DOHH2 (cell line): ENCODE results near the gene LILRB5.

Experiments
- H3F3A ChIP-seq: fragments of 200-600 bp; sonication (generic), shearing (Covaris generic); 2 replicates; pipeline ENCODE4 v1.6.0; 2016; ENCODE audit warnings: antibody characterized with exemption, mild to moderate bottlenecking; ENCODE audit not compliant: control insufficient read depth, insufficient read depth
- H3K27ac ChIP-seq: fragments of 200-600 bp; sonication (generic); 2 replicates; pipeline ENCODE4 v1.5.1; 2014; ENCODE audit warnings: low read depth, mild to moderate bottlenecking, low read length, moderate library complexity
- H3K27me3 ChIP-seq: fragments of 200-600 bp; sonication (generic); 2 replicates; pipeline ENCODE4 v1.6.1; 2014; ENCODE audit warnings: mild to moderate bottlenecking, low read length, mixed read lengths; ENCODE audit not compliant: control insufficient read depth
- H3K36me3 ChIP-seq: fragments of 200-600 bp; sonication (generic); 2 replicates; pipeline ENCODE4 v1.6.1; 2014; ENCODE audit warnings: mild to moderate bottlenecking, low read length, moderate library complexity, mixed read lengths; ENCODE audit not compliant: control insufficient read depth
- H3K4me1 ChIP-seq: fragments of 200-600 bp; sonication (generic); 2 replicates; pipeline ENCODE4 v1.6.1; 2014; ENCODE audit warnings: mild to moderate bottlenecking, low read length, mixed read lengths; ENCODE audit not compliant: control insufficient read depth
- H3K4me2 ChIP-seq: fragments of 200-600 bp; sonication (generic); 2 replicates; pipeline ENCODE4 v1.6.0; 2014; ENCODE audit warnings: mild to moderate bottlenecking, low read length, moderate library complexity
- H3K4me3 ChIP-seq: fragments of 200-600 bp; sonication (generic); 2 replicates; pipeline ENCODE4 v1.5.1; 2014; ENCODE audit warnings: mild to moderate bottlenecking, low read length, mixed read lengths
- H3K79me2 ChIP-seq: fragments of 200-600 bp; sonication (generic); 2 replicates; pipeline ENCODE4 v1.6.1; 2014; ENCODE audit warnings: mild to moderate bottlenecking, low read length, mixed read lengths; ENCODE audit not compliant: control insufficient read depth
- H3K9me2 ChIP-seq: fragments of 200-600 bp; sonication (generic); replicated peaks from 2 replicates; pipeline ENCODE4 v1.6.1; 2014; ENCODE audit warnings: mild to moderate bottlenecking, low read length, mixed read lengths; ENCODE audit not compliant: control insufficient read depth
- H3K9me3 ChIP-seq: fragments of 200-600 bp; sonication (generic); 2 replicates; pipeline ENCODE4 v1.6.1; 2014; ENCODE audit warnings: antibody characterized with exemption, low read length, mixed read lengths; ENCODE audit not compliant: control insufficient read depth, insufficient read depth
- H4K20me1 ChIP-seq: fragments of 200-600 bp; sonication (generic); 2 replicates; pipeline ENCODE4 v1.6.0; 2014; ENCODE audit warnings: low read depth, mild to moderate bottlenecking, antibody characterized with exemption, low read length, moderate library complexity; ENCODE audit not compliant: control insufficient read depth, insufficient read depth
- EZH2phosphoT487 ChIP-seq: fragments of 200-600 bp; sonication (generic); IDR thresholded peaks from 2 replicates; pipeline ENCODE4 v1.6.1; 2017; ENCODE audit warnings: borderline replicate concordance, mild to moderate bottlenecking, antibody characterized with exemption, low read length, moderate library complexity, mixed read lengths
- TF ChIP-seq, protein P1 (sequence below): fragments of 200-600 bp; sonication (generic); IDR thresholded peaks from one replicate; pipeline ENCODE4 v1.5.1; 2014; ENCODE audit warnings: antibody characterized with exemption, mild to moderate bottlenecking, low read depth, low read length; ENCODE audit not compliant: poor library complexity, severe bottlenecking

The LILRB5 gene

DNA sequence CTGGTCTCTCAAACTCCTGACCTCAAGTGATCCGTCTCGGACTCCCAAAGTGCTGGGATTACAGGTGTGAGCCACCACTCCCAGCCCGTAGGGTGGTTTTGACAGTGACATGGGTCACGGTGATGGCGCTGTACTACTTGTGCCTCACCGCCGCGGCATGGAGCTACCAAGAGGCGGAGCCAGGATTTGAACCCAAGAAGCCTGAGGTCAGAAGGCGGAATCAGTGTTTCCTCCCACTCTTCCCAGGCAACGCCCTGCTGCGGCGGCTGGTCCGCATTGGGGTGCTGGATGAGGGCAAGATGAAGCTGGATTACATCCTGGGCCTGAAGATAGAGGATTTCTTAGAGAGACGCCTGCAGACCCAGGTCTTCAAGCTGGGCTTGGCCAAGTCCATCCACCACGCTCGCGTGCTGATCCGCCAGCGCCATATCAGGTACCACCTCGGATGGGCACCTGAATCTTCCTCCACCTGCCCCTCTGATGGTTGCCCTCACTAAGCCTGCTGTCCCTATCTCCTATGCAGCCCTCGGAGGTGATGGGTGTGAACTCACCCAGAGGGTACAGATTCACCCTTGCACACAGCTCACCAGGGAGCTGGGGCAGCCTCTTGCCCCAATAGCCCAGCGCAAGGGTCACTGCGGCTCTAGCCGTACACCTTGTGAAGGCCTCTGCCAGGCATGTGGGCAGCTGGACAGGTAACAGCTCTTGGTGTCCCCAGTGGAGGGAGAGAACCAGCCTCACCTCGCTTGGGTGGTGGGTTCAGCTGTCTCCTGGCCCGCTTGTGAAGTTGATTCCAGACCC, 50.8 kb downstream of the LILRB5 start:
- Histone ChIP-seq H3K36me3 (peaks cover 88% of the 10 kb centered on the region), H4K20me1 (peaks cover 51% of the 10 kb centered on the region)

DNA sequence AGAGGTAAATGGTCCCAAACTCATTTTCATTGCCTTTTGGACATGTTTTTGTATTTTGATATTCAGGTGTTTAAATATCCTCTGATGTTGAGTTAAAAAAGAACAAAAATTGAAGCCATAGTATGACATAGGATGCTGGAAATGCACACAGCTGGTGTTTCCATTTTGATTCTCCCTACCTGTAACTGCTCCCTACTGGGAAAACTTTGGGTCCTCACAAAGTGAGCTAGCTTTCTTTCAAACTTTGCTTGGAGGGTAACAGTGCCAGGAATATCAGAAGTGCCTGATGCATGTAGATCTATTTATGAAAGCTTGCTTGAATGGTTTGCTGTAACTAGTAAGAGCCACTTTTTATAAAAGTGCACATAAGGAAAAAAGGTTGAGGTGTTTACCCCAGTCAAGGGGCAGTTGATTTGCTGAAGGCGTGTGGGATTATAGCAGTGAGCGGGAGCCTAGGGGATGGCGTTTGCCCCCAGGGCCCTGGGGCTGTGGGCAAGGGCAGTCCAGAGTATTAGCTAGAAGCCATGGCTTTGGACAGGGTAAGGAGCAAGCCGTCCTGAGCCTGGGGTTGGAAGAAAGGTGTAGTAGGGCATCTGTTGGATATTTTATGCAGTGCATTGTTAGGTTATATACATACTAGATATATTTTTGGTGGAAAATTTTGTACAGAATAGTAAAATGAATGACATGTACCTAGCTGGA, 52.2 kb downstream of the LILRB5 start:
- H3K4me3 ChIP-seq, result peak overlapping the region; percentile 25
- no peaks in the 10 kb centered on the region for H3K9me3 ChIP-seq
- peaks cover 92% of the 10 kb centered on the region for H3K36me3 ChIP-seq
- peaks cover 78% of the 10 kb centered on the region for H3F3A ChIP-seq
- H3K4me2 ChIP-seq, result peak overlapping the region; percentile 91
- H3K4me1 ChIP-seq, result peaks cover 47% of the 10 kb centered on the region
- no peaks in the 10 kb centered on the region for H3K27me3 ChIP-seq
- no peaks in the 10 kb centered on the region for H3K9me2 ChIP-seq
- H4K20me1 ChIP-seq, result peaks cover 53% of the 10 kb centered on the region
- H3K79me2 ChIP-seq, result peaks cover 82% of the 10 kb centered on the region
- no peak overlapping the region for H3K27ac ChIP-seq
- TF ChIP-seq, protein P1, sequence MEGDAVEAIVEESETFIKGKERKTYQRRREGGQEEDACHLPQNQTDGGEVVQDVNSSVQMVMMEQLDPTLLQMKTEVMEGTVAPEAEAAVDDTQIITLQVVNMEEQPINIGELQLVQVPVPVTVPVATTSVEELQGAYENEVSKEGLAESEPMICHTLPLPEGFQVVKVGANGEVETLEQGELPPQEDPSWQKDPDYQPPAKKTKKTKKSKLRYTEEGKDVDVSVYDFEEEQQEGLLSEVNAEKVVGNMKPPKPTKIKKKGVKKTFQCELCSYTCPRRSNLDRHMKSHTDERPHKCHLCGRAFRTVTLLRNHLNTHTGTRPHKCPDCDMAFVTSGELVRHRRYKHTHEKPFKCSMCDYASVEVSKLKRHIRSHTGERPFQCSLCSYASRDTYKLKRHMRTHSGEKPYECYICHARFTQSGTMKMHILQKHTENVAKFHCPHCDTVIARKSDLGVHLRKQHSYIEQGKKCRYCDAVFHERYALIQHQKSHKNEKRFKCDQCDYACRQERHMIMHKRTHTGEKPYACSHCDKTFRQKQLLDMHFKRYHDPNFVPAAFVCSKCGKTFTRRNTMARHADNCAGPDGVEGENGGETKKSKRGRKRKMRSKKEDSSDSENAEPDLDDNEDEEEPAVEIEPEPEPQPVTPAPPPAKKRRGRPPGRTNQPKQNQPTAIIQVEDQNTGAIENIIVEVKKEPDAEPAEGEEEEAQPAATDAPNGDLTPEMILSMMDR, result no peak
- no peak for TF ChIP-seq EZH2phosphoT487

More for the DNA sequence above, 50.8 kb downstream of the LILRB5 start:
- H3F3A ChIP-seq, result peaks cover 83% of the 10 kb centered on the region
- peaks cover 47% of the 10 kb centered on the region for H3K4me1 ChIP-seq
- H3K27ac ChIP-seq, result no peak overlapping the region
- no peaks in the 10 kb centered on the region for H3K27me3 ChIP-seq
- no peak overlapping the region for H3K4me3 ChIP-seq
- no peaks in the 10 kb centered on the region for H3K9me2 ChIP-seq
- no peak for TF ChIP-seq EZH2phosphoT487
- TF ChIP-seq, protein P1, result no peak
- no peaks in the 10 kb centered on the region for H3K9me3 ChIP-seq
- H3K4me2 ChIP-seq, result peak overlapping the region; percentile 8; the same call in 1 of the 2 replicates
- H3K79me2 ChIP-seq, result peaks cover 71% of the 10 kb centered on the region

DNA sequence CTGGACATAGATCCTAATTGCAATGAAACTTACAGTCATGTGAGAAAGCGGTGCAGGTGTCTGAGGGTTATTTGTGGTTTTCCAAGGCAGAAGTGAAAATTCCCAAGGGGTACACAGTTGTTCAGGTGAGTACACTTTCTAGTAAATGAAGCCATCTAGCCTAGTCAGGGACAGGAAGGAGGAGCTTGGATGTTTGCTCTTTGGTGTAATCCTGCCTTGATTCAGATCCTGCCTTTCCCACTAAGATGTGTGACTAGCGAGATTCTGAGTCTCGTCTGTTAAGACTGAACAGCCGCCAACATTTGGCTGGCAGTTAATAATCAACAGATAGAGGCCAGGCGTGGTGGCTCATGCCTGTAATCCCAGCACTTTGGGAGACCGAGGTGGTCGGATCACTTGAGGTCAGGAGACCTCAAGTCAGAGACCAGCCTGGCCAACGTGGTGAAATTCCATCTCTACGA, 53.9 kb downstream of the LILRB5 start:
- peak overlapping the region; percentile 89; the same call in 1 of the 2 replicates for H3K27ac ChIP-seq
- peaks cover 53% of the 10 kb centered on the region for H4K20me1 ChIP-seq

More for the DNA sequence above, 53.9 kb downstream of the LILRB5 start:
- peak overlapping the region; percentile 91 for H3K4me2 ChIP-seq
- no peaks in the 10 kb centered on the region for H3K27me3 ChIP-seq
- H3K36me3 ChIP-seq, result peaks cover 75% of the 10 kb centered on the region
- H3K4me1 ChIP-seq, result peaks cover 53% of the 10 kb centered on the region
- no peak for TF ChIP-seq EZH2phosphoT487
- TF ChIP-seq, protein P1, result no peak
- peak overlapping the region; percentile 84 for H3K4me3 ChIP-seq
- no peaks in the 10 kb centered on the region for H3K9me2 ChIP-seq
- peaks cover 78% of the 10 kb centered on the region for H3K79me2 ChIP-seq
- H3F3A ChIP-seq, result peaks cover 65% of the 10 kb centered on the region
- H3K9me3 ChIP-seq, result no peaks in the 10 kb centered on the region
